SU-DHL-6 (cell line): ENCODE measurements around the gene CDK19.

ENCODE experiments used
- EZH2phosphoT487 ChIP-seq: fragments of 200-600 bp; sonication (generic), shearing (Covaris generic); conservative IDR thresholded peaks from 2 replicates; pipeline ENCODE4 v1.6.1; 2018; ENCODE audit warnings: mild to moderate bottlenecking, antibody characterized with exemption, low read length, moderate library complexity, mixed read lengths
- TF ChIP-seq, protein P1 (sequence below): fragments of 200-600 bp; sonication (generic); IDR thresholded peaks from one replicate; pipeline ENCODE4 v1.5.1; 2017; ENCODE audit warnings: antibody characterized with exemption, mild to moderate bottlenecking, low read length, moderate library complexity; ENCODE audit not compliant: insufficient read depth, poor library complexity, severe bottlenecking

GRCh38 chr6:110693994-110694393 lies 121.3 kb downstream of the CDK19 start:
- TF ChIP-seq, protein P1, sequence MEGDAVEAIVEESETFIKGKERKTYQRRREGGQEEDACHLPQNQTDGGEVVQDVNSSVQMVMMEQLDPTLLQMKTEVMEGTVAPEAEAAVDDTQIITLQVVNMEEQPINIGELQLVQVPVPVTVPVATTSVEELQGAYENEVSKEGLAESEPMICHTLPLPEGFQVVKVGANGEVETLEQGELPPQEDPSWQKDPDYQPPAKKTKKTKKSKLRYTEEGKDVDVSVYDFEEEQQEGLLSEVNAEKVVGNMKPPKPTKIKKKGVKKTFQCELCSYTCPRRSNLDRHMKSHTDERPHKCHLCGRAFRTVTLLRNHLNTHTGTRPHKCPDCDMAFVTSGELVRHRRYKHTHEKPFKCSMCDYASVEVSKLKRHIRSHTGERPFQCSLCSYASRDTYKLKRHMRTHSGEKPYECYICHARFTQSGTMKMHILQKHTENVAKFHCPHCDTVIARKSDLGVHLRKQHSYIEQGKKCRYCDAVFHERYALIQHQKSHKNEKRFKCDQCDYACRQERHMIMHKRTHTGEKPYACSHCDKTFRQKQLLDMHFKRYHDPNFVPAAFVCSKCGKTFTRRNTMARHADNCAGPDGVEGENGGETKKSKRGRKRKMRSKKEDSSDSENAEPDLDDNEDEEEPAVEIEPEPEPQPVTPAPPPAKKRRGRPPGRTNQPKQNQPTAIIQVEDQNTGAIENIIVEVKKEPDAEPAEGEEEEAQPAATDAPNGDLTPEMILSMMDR, result no peak
- no peak for TF ChIP-seq EZH2phosphoT487
